ENCODE data around the gene DDX11.
"Not testable (repeated sequence)": the region's sequence is repeated elsewhere in the genome, so short reads cannot be mapped to it uniquely, and the experiment has no call there.

Gene DDX11

DNA sequence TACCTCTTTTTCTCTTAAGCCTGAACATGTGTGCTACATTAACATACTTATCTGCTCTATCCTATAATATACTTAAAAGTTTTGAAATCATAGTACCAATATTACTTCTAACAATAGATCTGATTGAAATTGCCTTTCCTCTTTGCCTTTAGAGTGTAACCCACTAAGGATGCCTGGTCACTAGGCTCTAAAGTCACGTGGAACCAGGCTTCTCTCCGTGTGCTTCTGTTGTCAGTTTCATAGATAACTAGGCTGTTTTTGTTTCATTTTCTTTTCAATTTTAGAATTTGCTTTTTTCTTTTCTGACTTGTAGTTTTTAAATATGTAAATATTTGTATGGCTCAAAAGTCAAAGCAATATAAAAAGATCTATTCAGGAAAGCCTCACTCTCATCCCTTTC, 25.8 kb downstream of the DDX11 start:
- DNase-seq (ENCODE audit: low read depth), result not testable (repeated sequence)

DNA sequence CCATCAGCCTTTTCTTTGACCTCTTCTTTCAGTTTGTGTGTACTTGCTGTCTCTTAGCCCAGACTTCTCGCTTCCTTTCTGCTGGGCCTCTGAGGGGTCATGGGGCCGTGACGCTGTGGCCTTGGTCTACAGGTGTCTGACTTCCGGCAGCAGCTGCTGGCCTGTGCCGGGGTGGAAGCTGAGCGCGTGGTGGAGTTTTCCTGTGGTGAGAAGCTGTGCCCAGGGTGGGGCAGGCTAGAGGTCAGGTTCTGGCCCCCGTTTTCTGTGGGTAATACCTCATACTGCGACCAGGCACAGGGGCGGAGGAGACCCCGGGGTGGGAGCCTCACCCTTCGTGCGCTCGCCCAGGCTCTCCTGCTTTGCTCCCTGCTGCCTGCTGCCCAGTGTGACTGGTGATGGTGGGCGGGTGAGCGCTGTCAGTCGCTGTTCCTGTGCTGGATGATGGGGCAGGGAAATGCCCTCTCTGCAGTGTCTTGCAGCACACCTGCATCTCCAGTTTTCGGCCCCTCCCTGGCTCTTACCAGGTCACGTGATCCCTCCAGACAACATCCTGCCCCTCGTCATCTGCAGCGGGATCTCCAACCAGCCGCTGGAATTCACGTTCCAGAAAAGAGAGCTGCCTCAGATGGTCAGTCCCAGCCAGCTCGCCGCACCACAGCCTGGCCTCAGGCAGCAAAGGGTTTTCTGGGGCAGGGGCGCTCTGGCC, 27.0 kb downstream of the DDX11 start:
- not testable (repeated sequence) for DNase-seq (ENCODE audit: low read depth)

GRCh38 chr12:31102125-31102524, 28.5 kb downstream of the DDX11 start:
- not testable (repeated sequence) for DNase-seq (ENCODE audit: low read depth)

DNA sequence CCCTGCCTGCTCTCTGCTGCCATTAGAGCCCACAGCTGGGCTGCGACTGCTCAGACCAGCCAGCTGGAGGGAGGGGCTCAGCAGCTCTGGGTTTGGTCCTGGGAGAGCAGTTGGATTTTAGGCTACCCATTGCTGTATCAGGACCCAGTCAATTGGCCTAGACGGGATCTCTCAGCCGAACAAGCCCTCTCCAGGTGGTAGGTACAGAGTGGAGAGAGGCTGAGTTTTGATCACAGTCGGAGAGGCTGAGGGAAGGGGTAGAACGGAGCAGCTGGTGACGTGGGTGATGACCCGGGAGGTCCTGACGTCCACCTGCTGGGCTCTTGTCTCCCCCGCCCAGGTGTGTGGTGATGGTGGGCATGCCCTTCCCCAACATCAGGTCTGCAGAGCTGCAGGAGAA, 28.9 kb downstream of the DDX11 start:
- not testable (repeated sequence) for DNase-seq (ENCODE audit: low read depth)

GRCh38 chr12:31103561-31103975, 29.9 kb downstream of the DDX11 start:
- not testable (repeated sequence) for DNase-seq (ENCODE audit: low read depth)

- DNase-seq (ENCODE audit: low read depth), result not testable (repeated sequence)
These were observed 30.6 kb downstream of the DDX11 start for GRCh38 chr12:31104220-31104619.

- not testable (repeated sequence) for DNase-seq (ENCODE audit: low read depth)
These were observed 31.1 kb downstream of the DDX11 start for GRCh38 chr12:31104773-31105172.

GRCh38 chr12:31105668-31106067, 32.0 kb downstream of the DDX11 start:
- DNase-seq (ENCODE audit: low read depth), result no peak

- no peak for DNase-seq (ENCODE audit: low read depth)
These were observed 32.6 kb downstream of the DDX11 start for GRCh38 chr12:31106101-31106803.

GRCh38 chr12:31109773-31110172, 36.1 kb downstream of the DDX11 start:
- DNase-seq (ENCODE audit: low read depth), result not testable (repeated sequence)

GRCh38 chr12:31110263-31110662, 36.6 kb downstream of the DDX11 start:
- not testable (repeated sequence) for DNase-seq (ENCODE audit: low read depth)

DNA sequence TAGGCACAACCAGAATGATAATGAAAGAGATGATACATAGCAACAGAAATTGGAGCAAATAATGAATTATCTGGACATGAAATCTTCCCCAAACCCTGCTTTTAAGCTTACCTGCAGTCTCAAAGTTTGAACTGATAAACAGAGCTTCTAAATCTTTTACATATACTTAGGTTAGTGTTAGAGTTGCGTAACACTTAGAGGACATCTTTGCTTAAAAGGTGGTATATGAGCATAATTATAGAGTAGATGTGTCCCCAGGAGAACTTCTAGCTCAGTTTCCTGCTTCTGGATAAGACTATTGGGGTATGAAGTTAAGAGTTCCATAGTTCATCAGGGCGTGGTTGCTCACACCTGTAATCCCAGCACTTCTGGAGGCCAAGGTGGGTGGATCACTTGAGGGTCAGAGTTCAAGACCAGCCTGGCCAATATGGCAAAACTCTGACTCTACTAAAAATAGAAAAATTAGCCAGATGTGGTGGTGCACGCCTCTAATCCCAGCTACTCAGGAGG, 41.5 kb downstream of the DDX11 start:
- not testable (repeated sequence) for DNase-seq (ENCODE audit: low read depth)

GRCh38 chr12:31116846-31117202, 43.2 kb downstream of the DDX11 start:
- DNase-seq (ENCODE audit: low read depth), result not testable (repeated sequence)

- peak; percentile 54 for DNase-seq (ENCODE audit: low read depth)
These were observed 43.7 kb downstream of the DDX11 start for GRCh38 chr12:31117203-31118011.

GRCh38 chr12:31118347-31119191, 44.9 kb downstream of the DDX11 start:
- peak; percentile 43 for DNase-seq (ENCODE audit: low read depth)

DNA sequence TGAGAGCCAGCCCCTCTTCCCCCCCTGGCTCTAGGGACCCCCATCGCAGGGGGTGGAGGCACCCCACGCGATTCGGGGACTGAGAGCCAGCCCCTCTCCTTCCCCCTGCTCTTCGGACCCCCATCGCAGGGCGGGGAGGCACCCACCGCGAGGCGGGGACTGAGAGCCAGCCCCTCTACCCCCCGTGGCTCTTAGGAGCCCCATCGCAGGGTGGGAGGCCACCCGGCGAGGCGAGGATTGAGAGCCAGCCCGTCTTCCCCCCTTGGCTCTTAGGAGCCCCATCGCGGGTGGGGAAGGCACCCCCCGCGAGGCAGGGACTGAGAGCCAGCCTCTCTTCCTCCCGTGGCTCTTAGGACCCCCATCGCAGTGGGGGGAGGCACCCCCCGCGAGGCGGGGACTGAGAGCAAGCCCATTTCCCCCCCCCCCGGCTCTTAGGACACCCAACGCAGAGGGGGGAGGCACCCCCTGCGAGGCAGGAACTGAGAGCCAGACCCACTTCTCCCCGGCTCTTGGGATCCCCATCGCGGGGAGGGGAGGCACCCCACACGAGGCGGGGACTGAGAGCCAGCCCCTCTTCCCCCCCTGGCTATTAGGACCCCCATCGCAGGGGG, 45.6 kb downstream of the DDX11 start:
- DNase-seq (ENCODE audit: low read depth), result no peak

GRCh38 chr12:31119803-31120211, 46.1 kb downstream of the DDX11 start:
- DNase-seq (ENCODE audit: low read depth), result no peak

GRCh38 chr12:31120392-31121008, 46.8 kb downstream of the DDX11 start:
- DNase-seq (ENCODE audit: low read depth), result no peak

GRCh38 chr12:31121022-31121728, 47.5 kb downstream of the DDX11 start:
- not testable (repeated sequence) for DNase-seq (ENCODE audit: low read depth)

- DNase-seq (ENCODE audit: low read depth), result no peak
These were observed 48.8 kb downstream of the DDX11 start for GRCh38 chr12:31122481-31122880.

All from stimulated activated CD8-positive, alpha-beta memory T cell treated with anti-CD3 and anti-CD28 coated beads, Interleukin-4, amount 100 ng/mL, for 24 hours (primary cell).